Omental fat pad (tissue), 4 donors: Measurements from ENCODE around the gene PPIL4. TPM values are rescaled to one million over a fixed set of nuclear protein-coding genes. Genes with fewer than 3 reads are reported as not detected.

Source experiments
- ATAC-seq: fragments of 150-250 bp; one replicate; pipeline ENCODE4 v1.9.1; 2016; ENCODE audit warnings: mild to moderate bottlenecking, moderate library complexity; ENCODE audit not compliant: low FRiP score
- DNase-seq: peaks from one replicate; pipeline ENCODE4 v3.0.0-alpha.2; 2019; ENCODE audit warnings: low spot score
- CTCF ChIP-seq, 3 donors: fragments of 450-650 bp; IDR thresholded peaks; one replicate each; pipeline ENCODE4 v1.5.1; 2016 to 2017; ENCODE audit warnings: antibody characterized with exemption in 3 of 3, mild to moderate bottlenecking in 3 of 3, moderate library complexity in 2 of 3
- total RNA-seq, 4 donors: library from RNA; depleted of rRNA; stranded (reverse); fragments of >200 nt; gene quantifications; one replicate each; pipeline ENCODE4 v1.1.0, GENCODE V29; 2016

The PPIL4 gene
- total RNA-seq, 4 donors from 2014 or later = 21.7 to 41.4 (median 30.7) TPM

GRCh38 chr6:149559389-149559788, 13.5 kb upstream of the PPIL4 start:
- no peak for DNase-seq
- no peak for ATAC-seq
- no peak for TF ChIP-seq CTCF (IDR thresholded peaks at IDR 0.05)

- TF ChIP-seq CTCF (IDR thresholded peaks at IDR 0.05) = no peak
- ATAC-seq (no peak), DNase-seq (no peak)
Measured at GRCh38 chr6:149558029-149558428, 12.2 kb upstream of the PPIL4 start.

GRCh38 chr6:149551920-149552319, 6.1 kb upstream of the PPIL4 start:
- no peak for DNase-seq
- no peak for ATAC-seq
- no peak for TF ChIP-seq CTCF (IDR thresholded peaks at IDR 0.05)

GRCh38 chr6:149545258-149545753, 537 bp downstream of the PPIL4 start:
- DNase-seq = no peak
- peak; percentile 35 for ATAC-seq
- no peak for TF ChIP-seq CTCF (IDR thresholded peaks at IDR 0.05)

GRCh38 chr6:149544646-149545257, 1.1 kb downstream of the PPIL4 start:
- DNase-seq (no peak), ATAC-seq (peak; percentile 1)
- TF ChIP-seq CTCF (IDR thresholded peaks at IDR 0.05) = no peak

- ATAC-seq = no peak
- no peak for DNase-seq
- no peak for TF ChIP-seq CTCF (IDR thresholded peaks at IDR 0.05)
Measured at GRCh38 chr6:149541139-149541538, 4.7 kb downstream of the PPIL4 start.

GRCh38 chr6:149534742-149535141, 11.1 kb downstream of the PPIL4 start:
- no peak for DNase-seq
- TF ChIP-seq CTCF (IDR thresholded peaks at IDR 0.05) = no peak
- ATAC-seq = no peak
